Esophagus muscularis mucosa (tissue), 4 donors: ENCODE results near the gene IL37. TPM values are rescaled to one million over a fixed set of nuclear protein-coding genes. Genes with fewer than 3 reads are reported as not detected.
"Not testable (repeated sequence)": the region's sequence is repeated elsewhere in the genome, so short reads cannot be mapped to it uniquely, and the experiment has no call there.

Source experiments
- DNase-seq: peaks from one replicate; pipeline ENCODE4 v3.0.0-alpha.2; 2017; ENCODE audit errors: extremely low spot score
- H3K27ac ChIP-seq, 4 donors: fragments of 200-600 bp; sonication (generic); replicated peaks in 1 of 4; 1 replicate in 3 of 4; 2 replicates in 1 of 4; pipeline ENCODE4 v1.5.1; 2016 to 2019; ENCODE audit warnings: mild to moderate bottlenecking in 1 of 4
- H3K27me3 ChIP-seq, 4 donors: fragments of 200-600 bp; sonication (generic); one replicate each; pipeline versions ENCODE4 v1.5.1 to v1.6.0; 2016 to 2019
- H3K36me3 ChIP-seq, 4 donors: fragments of 200-600 bp; sonication (generic); one replicate each; pipeline ENCODE4 v1.5.1; 2016 to 2019
- H3K4me1 ChIP-seq, 4 donors: fragments of 200-600 bp; sonication (generic); one replicate each; pipeline ENCODE4 v1.5.1; 2016 to 2019
- H3K4me3 ChIP-seq, 4 donors: fragments of 200-600 bp; sonication (generic); 1 replicate in 2 of 4; 2 replicates in 2 of 4; pipeline ENCODE4 v1.5.1; 2016 to 2019; ENCODE audit warnings: mild to moderate bottlenecking in 4 of 4, moderate library complexity in 1 of 4
- H3K9me3 ChIP-seq, 4 donors: fragments of 200-600 bp; sonication (generic); 1 replicate in 3 of 4; 2 replicates in 1 of 4; pipeline ENCODE4 v1.5.1; 2016 to 2019
- CTCF ChIP-seq, 3 experiments: fragments of 200-600 bp in 2 of 3; fragments of 450-650 bp in 1 of 3; sonication (generic) in 2 of 3; IDR thresholded peaks; one replicate each; pipeline ENCODE4 v1.5.1; 2017 to 2019; ENCODE audit warnings: antibody characterized with exemption in 3 of 3, mild to moderate bottlenecking in 2 of 3, moderate library complexity in 1 of 3
- EP300 ChIP-seq: sonication (generic); formaldehyde crosslinking; IDR thresholded peaks from one replicate; pipeline ENCODE4 v1.6.1; 2017; ENCODE audit warnings: antibody characterized with exemption
- POLR2A ChIP-seq: fragments of 450-650 bp; IDR thresholded peaks from one replicate; pipeline ENCODE4 v1.6.1; 2017; ENCODE audit warnings: antibody characterized with exemption, moderate library complexity, mild to moderate bottlenecking, low read depth
- POLR2AphosphoS5 ChIP-seq, 2 donors: sonication (generic); formaldehyde crosslinking; IDR thresholded peaks; one replicate each; pipeline ENCODE4 v1.6.1; 2017; ENCODE audit warnings: antibody characterized with exemption in 2 of 2
- WGBS: methylation state at CpG from one replicate; pipeline ENCODE4 v1.1.5; 2018; 5-methylcytosine and 5-hydroxymethylcytosine counted together
- intact Hi-C: fragments of 100-400 bp; cut with DNase I; formaldehyde crosslinking; loops from one replicate; pipeline ENCODE4 v1.15.1; 2023
- total RNA-seq, 4 donors: library from RNA; depleted of rRNA; stranded (reverse); fragments of >200 nt; gene quantifications; one replicate each; pipeline versions ENCODE4 v1.1.0 to v1.2.1, GENCODE V29; 2016

The IL37 gene
- total RNA-seq, 4 donors from 2014 or later = not detected

GRCh38 chr2:112889976-112890375, 21.0 kb upstream of the IL37 start:
- DNase-seq = no peak
- Histone ChIP-seq H3K27ac (no peak overlapping the region), H3K9me3 (no peaks in the 10 kb centered on the region), H3K4me3 (no peak overlapping the region), H3K36me3 (no peaks in the 10 kb centered on the region), H3K27me3 (no peaks in the 10 kb centered on the region), H3K4me1 (no peaks in the 10 kb centered on the region)
- 96% methylated on average over 1 of the region's 1 CpG for WGBS
- intact Hi-C loops = no loop called here
- TF ChIP-seq EP300 = no peak
- no peak for TF ChIP-seq POLR2AphosphoS5 (IDR thresholded peaks at IDR 0.05)
- TF ChIP-seq POLR2A = no peak
- no peak for TF ChIP-seq CTCF (IDR thresholded peaks at IDR 0.05)

- 82% methylated on average over 6 of the region's 6 CpGs for WGBS
- DNase-seq = peak; percentile 60
- TF ChIP-seq POLR2A (no peak), CTCF (IDR thresholded peaks at IDR 0.05) (no peak), EP300 (no peak), POLR2AphosphoS5 (IDR thresholded peaks at IDR 0.05) (no peak)
- Histone ChIP-seq H3K27ac (no peak overlapping the region), H3K9me3 (no peaks in the 10 kb centered on the region), H3K4me3 (no peak overlapping the region), H3K36me3 (no peaks in the 10 kb centered on the region), H3K4me1 (no peaks in the 10 kb centered on the region), H3K27me3 (no peaks in the 10 kb centered on the region)
- intact Hi-C loops = no loop called here
Measured at GRCh38 chr2:112891385-112891831, 19.6 kb upstream of the IL37 start.

DNA sequence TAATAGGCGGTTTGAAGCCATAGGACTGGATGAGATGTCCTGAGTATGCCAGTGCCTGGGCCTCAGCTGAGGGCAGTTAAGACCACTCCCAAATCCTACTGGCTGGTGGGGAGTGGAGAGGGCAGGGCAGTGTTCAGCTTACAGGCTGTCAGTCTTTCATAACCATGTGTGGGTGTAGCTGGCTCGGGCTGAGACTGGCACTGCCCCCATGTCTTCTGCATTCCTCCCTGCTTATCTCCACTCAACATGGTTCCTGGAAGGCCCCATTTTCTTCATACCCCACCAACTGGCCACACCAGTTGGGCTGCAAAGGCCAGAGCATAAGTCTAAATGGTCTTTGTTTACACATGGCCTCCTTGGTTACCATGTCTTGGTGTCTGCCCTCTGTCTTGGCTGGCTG, 17.2 kb upstream of the IL37 start:
- 96% methylated on average over 2 of the region's 2 CpGs for WGBS
- H3K4me3 ChIP-seq = no peak overlapping the region
- intact Hi-C loops = no loop called here
- no peaks in the 10 kb centered on the region for H3K9me3 ChIP-seq
- H3K36me3 ChIP-seq = no peaks in the 10 kb centered on the region
- H3K27me3 ChIP-seq = no peaks in the 10 kb centered on the region
- DNase-seq = peak; percentile 83
- H3K4me1 ChIP-seq = no peaks in the 10 kb centered on the region
- H3K27ac ChIP-seq = no peak overlapping the region
- no peak for TF ChIP-seq POLR2AphosphoS5 (IDR thresholded peaks at IDR 0.05)
- no peak for TF ChIP-seq CTCF (IDR thresholded peaks at IDR 0.05)
- TF ChIP-seq POLR2A = no peak
- TF ChIP-seq EP300 = no peak

GRCh38 chr2:112896909-112897623, 13.9 kb upstream of the IL37 start:
- DNase-seq = no peak
- WGBS = 84% methylated on average over 8 of the region's 8 CpGs
- Histone ChIP-seq H3K9me3 (no peaks in the 10 kb centered on the region), H3K4me1 (no peaks in the 10 kb centered on the region), H3K27me3 (no peaks in the 10 kb centered on the region), H3K36me3 (no peaks in the 10 kb centered on the region), H3K27ac (no peak overlapping the region), H3K4me3 (no peak overlapping the region)
- TF ChIP-seq EP300 (no peak), CTCF (IDR thresholded peaks at IDR 0.05) (no peak), POLR2A (no peak), POLR2AphosphoS5 (IDR thresholded peaks at IDR 0.05) (no peak)
- intact Hi-C loops = no loop called here

DNA sequence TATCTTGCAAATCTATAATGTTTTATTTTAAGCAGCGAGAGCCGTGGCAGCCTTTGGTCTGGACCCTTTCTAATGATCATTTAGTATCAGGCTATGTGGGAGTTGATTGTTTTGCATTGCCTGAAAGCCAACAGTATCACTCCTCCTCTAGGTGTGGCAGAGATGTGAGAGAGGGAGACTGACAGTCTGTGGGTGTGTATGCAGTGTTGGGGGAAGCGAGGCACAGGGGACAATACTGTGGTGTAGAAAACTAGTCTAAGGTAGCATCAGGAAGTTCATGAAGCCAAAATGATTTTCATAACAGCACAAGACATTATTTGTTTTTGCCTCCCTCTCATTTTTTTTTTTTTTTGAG, 13.4 kb upstream of the IL37 start:
- Histone ChIP-seq H3K27ac (no peak overlapping the region), H3K27me3 (no peaks in the 10 kb centered on the region), H3K4me3 (no peak overlapping the region), H3K36me3 (no peaks in the 10 kb centered on the region), H3K4me1 (no peaks in the 10 kb centered on the region), H3K9me3 (no peaks in the 10 kb centered on the region)
- no peak for TF ChIP-seq CTCF (IDR thresholded peaks at IDR 0.05)
- TF ChIP-seq POLR2AphosphoS5 (IDR thresholded peaks at IDR 0.05) = no peak
- no peak for TF ChIP-seq EP300
- no peak for TF ChIP-seq POLR2A
- peak; percentile 79 for DNase-seq
- WGBS = 72% methylated on average over 3 of the region's 3 CpGs
- intact Hi-C loops = no loop called here

DNA sequence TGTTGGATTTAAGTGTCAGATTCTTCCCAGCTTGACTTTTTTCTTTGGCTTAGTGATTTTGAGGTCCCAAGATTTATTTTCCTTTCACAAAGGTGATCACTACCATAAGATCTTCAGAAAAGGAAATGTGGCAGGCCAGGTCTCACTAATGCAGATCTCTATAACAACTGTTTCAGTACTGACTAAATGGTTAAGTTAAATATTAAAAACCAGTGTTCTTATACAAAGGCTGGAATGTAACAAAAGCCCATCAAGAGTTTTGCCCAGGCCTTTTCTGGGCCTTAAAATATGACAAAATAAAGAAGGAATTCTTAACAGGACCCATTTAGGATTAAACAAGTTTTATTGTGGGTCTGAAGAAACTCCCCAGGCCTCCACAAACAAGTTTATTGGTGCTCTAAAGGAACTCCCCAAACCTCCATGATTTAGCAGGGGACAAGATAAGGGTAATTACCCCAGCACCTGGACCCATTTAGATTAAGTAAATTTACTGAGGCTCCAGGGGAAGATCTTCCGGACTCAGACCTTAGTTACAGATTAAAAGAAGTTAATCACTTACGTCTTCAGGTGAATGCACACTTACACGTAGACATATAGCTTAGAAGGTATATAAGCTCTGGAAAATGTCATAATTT, 9.4 kb upstream of the IL37 start:
- H3K36me3 ChIP-seq, DNase-seq, H3K27ac ChIP-seq, H3K27me3 ChIP-seq, H3K4me3 ChIP-seq, intact Hi-C loops, H3K4me1 ChIP-seq, H3K9me3 ChIP-seq: not testable (repeated sequence)
- 80% methylated on average over 3 of the region's 3 CpGs for WGBS
